ENCODE data around the gene COL26A1. TPM values are rescaled to one million over a fixed set of nuclear protein-coding genes. Genes with fewer than 3 reads are reported as not detected.

COL26A1 gene
- total and polyA plus RNA-seq, 2 of the 4 experiments (the other 2 are of a cell fraction) = not detected

DNA sequence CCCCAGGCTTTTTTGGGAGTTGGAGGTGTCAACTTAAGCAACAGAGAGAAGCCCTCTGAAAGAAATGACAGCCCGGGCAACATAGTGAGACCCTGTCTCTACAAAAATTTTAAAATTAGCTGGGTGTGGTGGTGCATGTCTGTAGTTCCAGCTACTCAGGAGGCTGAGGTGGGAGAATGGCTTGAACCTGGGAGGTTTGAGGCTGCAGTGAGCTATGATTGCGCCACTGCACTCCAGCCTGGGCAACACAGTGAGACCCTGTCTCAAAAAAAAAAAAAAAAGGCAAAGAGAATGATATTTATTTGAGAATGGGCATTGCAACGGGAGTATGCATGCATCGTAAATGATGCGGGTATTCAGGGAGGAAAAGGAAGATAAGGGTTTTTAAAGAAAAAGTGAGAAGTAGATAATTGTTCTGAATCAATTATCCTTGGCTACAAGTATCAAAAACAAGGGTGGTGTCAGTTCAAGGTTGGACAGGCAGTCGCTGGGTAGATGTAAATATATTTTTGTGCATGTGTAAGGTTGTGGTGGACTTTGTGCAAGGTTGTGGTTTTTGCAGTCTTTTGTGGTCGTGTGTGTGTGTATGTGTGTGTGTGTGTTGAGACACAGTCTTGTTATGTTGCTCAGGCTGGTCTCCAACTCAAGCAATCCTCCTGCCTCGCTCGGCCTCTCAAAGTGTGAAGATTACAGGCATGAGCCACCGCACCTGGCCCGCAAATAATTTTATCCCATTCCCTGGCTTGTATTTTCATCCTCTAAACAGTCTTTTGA, 65.6 kb downstream of the COL26A1 start:
- DNase-seq (no peak), ATAC-seq (ENCODE audit: low read depth) (no peak)
- Histone ChIP-seq H3K23ac (ENCODE audit: low read depth, low read length) (no peak overlapping the region), H3K14ac (replicated peaks; ENCODE audit: low read depth, low read length) (no peak overlapping the region), H3K4me2 (ENCODE audit: low read depth, low read length) (no peak overlapping the region), H2AFZ (replicated peaks; ENCODE audit: low read length, poor library complexity) (no peak overlapping the region), H2BK120ac (ENCODE audit: low read depth, low read length) (no peak overlapping the region), H3K9ac (ENCODE audit: low read depth, low read length) (no peak overlapping the region), H3K18ac (ENCODE audit: low read depth, low read length) (no peak overlapping the region), H3K4me1 (ENCODE audit: control insufficient read depth, insufficient read depth, low read length) (no peaks in the 10 kb centered on the region), H4K20me1 (ENCODE audit: insufficient read depth, low read length) (no peaks in the 10 kb centered on the region), H2BK15ac (ENCODE audit: low read depth, low read length) (no peak overlapping the region), H3K4ac (ENCODE audit: low read depth, low read length) (no peak overlapping the region), H3K56ac (ENCODE audit: extremely low read depth, insufficient read depth, low read length) (no peak overlapping the region), H3K4me3 (ENCODE audit: insufficient read depth, low read depth, low read length) (no peak overlapping the region), H2AK9ac (replicated peaks; ENCODE audit: low read depth, low read length, poor library complexity) (no peak overlapping the region), H2AK5ac (ENCODE audit: low read depth, low read length) (no peak overlapping the region), H2BK20ac (ENCODE audit: low read depth, low read length) (no peak overlapping the region), H2BK5ac (ENCODE audit: low read depth, low read length, poor library complexity, severe bottlenecking) (no peak overlapping the region), H3K27ac (ENCODE audit: insufficient read depth, low read length) (no peak overlapping the region), H4K91ac (ENCODE audit: insufficient read depth, low read depth, low read length) (no peak overlapping the region), H4K8ac (ENCODE audit: low read depth in 2 of 2, low read length in 2 of 2) (no peak overlapping the region), H3K9me1 (ENCODE audit: insufficient read depth, low read length) (no peaks in the 10 kb centered on the region), H3K27me3 (ENCODE audit: control insufficient read depth, insufficient read depth, low read length) (peaks cover 25% of the 10 kb centered on the region), H3K79me1 (ENCODE audit: low read depth in 1 of 2, low read length in 2 of 2) (no peaks in the 10 kb centered on the region), H4K5ac (ENCODE audit: low read depth, low read length) (no peak overlapping the region), H3K36me3 (ENCODE audit: control insufficient read depth, insufficient read depth, low read length) (no peaks in the 10 kb centered on the region), H3K9me3 (ENCODE audit: control insufficient read depth, insufficient read depth, low read length) (peaks cover 2% of the 10 kb centered on the region; the same call in 1 of the 2 replicates)
- CTCF ChIA-PET = no interaction called here
- 80 to 100% methylated on average over 1 of the region's 11 CpGs for WGBS, 2 experiments (ENCODE audit: extremely low coverage in 2 of 2, insufficient read length in 1 of 2)
- dilution Hi-C loops (cut with HindIII; ENCODE audit: low sequenced_read_pairs, unreplicated experiment) (no loop called here), in situ Hi-C loops (cut with MboI; ENCODE audit: low sequenced_read_pairs) (no loop called here), intact Hi-C loops (cut with micrococcal nuclease) (no loop called here)
- TF ChIP-seq, protein P1, sequence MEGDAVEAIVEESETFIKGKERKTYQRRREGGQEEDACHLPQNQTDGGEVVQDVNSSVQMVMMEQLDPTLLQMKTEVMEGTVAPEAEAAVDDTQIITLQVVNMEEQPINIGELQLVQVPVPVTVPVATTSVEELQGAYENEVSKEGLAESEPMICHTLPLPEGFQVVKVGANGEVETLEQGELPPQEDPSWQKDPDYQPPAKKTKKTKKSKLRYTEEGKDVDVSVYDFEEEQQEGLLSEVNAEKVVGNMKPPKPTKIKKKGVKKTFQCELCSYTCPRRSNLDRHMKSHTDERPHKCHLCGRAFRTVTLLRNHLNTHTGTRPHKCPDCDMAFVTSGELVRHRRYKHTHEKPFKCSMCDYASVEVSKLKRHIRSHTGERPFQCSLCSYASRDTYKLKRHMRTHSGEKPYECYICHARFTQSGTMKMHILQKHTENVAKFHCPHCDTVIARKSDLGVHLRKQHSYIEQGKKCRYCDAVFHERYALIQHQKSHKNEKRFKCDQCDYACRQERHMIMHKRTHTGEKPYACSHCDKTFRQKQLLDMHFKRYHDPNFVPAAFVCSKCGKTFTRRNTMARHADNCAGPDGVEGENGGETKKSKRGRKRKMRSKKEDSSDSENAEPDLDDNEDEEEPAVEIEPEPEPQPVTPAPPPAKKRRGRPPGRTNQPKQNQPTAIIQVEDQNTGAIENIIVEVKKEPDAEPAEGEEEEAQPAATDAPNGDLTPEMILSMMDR (conservative IDR thresholded peaks at IDR 0.05; ENCODE audit: low read depth, low read length) = no peak
- TF ChIP-seq BHLHE40 (IDR thresholded peaks at IDR 0.05; ENCODE audit: low read depth, low read length) = no peak
- TF ChIP-seq ELK1 (IDR thresholded peaks at IDR 0.05; ENCODE audit: borderline replicate concordance, low read depth, low read length) = no peak
- BruUV-seq (replicated peaks) = no TSS peak
- POLR2A ChIA-PET (ENCODE audit: unreplicated experiment) = no interaction called here
